NOMO-1 treated with DMSO at 0.1 percent for 48 hours (cell line): ENCODE measurements around the gene FANCG.

Experiments
- DNase-seq: peaks from one replicate; lab custom pipeline; 2025; ENCODE audit not compliant: unreplicated experiment; lab: John Stamatoyannopoulos, UW

Gene FANCG

DNA sequence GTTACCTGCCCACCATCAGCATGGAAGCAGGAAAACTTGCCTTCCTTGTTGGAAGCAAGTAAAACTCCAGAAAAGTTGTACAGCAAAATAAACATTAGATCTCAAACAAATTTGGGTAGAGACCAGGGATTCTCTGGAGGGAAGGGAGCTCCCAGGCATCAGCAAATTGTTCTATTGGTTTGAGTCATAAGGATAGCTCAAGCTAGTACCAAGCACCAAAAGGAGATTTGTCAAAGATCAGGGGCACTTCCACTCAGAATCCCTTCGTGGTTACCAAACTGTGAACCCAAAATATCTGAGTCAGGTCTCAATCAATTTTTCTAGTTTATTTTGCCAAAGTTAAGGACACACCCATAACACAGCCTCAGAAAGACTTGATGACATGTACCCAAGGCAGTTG is 52.4 kb downstream of the FANCG start:
- DNase-seq = no peak

DNA sequence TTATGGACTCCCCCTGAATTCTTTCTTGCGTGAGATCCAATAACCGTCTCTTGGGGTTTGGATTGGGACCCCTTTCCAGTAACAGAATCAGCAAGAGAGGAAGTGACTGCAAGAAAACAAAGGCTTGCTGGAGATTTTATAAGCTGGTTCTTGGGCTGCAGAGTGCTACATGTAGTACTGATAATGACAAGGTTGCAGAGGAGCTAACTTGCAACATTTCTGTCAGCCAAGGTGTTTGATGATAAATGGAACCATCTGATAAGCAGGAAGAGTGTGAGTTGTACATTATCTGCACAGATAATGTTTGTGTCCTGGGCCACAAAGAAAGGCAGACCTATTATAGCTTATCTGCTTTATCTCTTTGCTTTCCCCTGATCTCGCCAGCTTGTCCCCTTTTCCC is 53.1 kb downstream of the FANCG start:
- DNase-seq = no peak
